MCF 10A (cell line): ENCODE data around the gene GNG7. TPM values are rescaled to one million over a fixed set of nuclear protein-coding genes. Genes with fewer than 3 reads are reported as not detected.

Experiments
- BruUV-seq: library from RNA; stranded (reverse); fragments of 400-500 nt; replicated peaks from 2 replicates; lab custom pipeline; 2021; lab: Mats Ljungman, UMichigan
- CTCF ChIA-PET: fragments of 300-600 bp; sonication (Branson Sonifier 250); formaldehyde crosslinking; extraction: SDS; loops from one replicate; lab custom pipeline; 2021; ENCODE audit warnings: antibody characterized with exemption, inconsistent platforms; lab: Yijun Ruan, JAX
- POLR2A ChIA-PET: fragments of 300-600, 350-650 bp; sonication (Branson Sonifier 250); formaldehyde crosslinking; extraction: SDS; loops from one replicate; lab custom pipeline; 2020; ENCODE audit warnings: antibody characterized with exemption, inconsistent platforms; lab: Yijun Ruan, JAX
- DNase-seq: peaks from one replicate; pipeline ENCODE4 v3.0.0-alpha.2; 2018; ENCODE audit not compliant: unreplicated experiment
- H3K27ac Mint-ChIP-seq: one replicate; pipeline ENCODE4 v1.8.0; 2022; ENCODE audit warnings: mild to moderate bottlenecking, low read depth, mixed read lengths; ENCODE audit not compliant: unreplicated experiment
- H3K27me3 Mint-ChIP-seq: one replicate; pipeline ENCODE4 v1.8.0; 2022; ENCODE audit warnings: mixed read lengths; ENCODE audit not compliant: insufficient read depth, unreplicated experiment
- H3K36me3 Mint-ChIP-seq: one replicate; pipeline ENCODE4 v1.8.0; 2022; ENCODE audit warnings: mild to moderate bottlenecking, moderate library complexity, mixed read lengths; ENCODE audit not compliant: insufficient read depth, unreplicated experiment
- H3K4me1 Mint-ChIP-seq: one replicate; pipeline ENCODE4 v1.8.0; 2022; ENCODE audit warnings: mixed read lengths; ENCODE audit not compliant: insufficient read depth, unreplicated experiment
- H3K4me3 Mint-ChIP-seq: one replicate; pipeline ENCODE4 v1.8.0; 2022; ENCODE audit warnings: mild to moderate bottlenecking, moderate library complexity, mixed read lengths; ENCODE audit not compliant: unreplicated experiment
- H3K9me3 Mint-ChIP-seq: one replicate; pipeline ENCODE4 v1.8.0; 2022; ENCODE audit warnings: mixed read lengths; ENCODE audit not compliant: unreplicated experiment
- intact Hi-C: fragments of 100-400 bp; cut with micrococcal nuclease; formaldehyde crosslinking; loops from 2 replicates; pipeline ENCODE4 v1.14.1; 2022
- total RNA-seq: library from RNA; stranded (reverse); gene quantifications from 2 replicates; pipeline ENCODE4 v1.2.3, GENCODE V29; 2022
- TF ChIP-seq, protein P1 (sequence below): fragments of 200-600 bp; IDR thresholded peaks from one replicate; pipeline ENCODE4 v1.8.0; 2022; ENCODE audit warnings: antibody characterized with exemption, mild to moderate bottlenecking; ENCODE audit not compliant: unreplicated experiment

The GNG7 gene
- total RNA-seq, 1 experiment from 2014 or later = 0.51 TPM

DNA sequence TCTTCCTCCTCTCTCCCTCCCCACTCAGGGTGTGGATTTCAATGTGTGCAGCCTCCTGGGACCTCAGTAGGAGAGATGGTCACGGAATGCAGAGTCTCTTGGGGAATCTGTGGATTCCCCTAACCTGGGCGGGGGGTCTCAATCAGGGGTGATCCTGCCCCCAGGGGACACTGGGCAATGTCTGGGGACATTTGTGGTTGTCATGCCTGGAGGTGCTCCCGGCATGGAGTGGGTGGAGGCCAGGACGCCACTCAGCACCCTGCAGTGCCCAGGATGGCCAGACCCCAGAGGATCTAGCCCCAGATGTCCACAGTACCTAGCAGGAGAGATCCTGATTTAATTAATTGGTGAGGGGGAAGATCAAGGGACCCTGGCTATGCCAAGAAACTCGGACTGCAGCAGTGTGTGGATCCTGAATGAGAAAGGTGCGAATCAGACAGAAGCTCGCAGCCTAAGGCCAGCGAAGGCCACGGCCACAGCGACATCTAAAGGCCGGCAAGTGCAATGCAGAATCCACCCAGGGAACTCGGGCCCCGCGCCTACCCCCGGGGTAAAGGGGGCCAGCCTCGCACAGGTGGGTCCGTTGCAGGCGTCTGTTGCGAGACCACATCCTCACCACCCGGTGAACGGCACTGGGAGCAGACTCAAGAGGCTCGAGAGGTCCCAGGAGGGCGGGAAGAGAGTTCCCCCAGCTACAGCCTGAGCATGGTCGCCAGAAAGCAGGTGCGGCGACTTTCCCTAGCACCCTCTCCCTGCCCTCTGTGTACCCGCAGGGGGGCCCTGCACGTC, 88.8 kb downstream of the GNG7 start:
- CTCF ChIA-PET = interaction anchor here (0.5 to 4.2 kb wide), 30 partner anchors 10 to 1365 kb away, joined by 3 to 33 read pairs (median 3); no protein-coding TSS in a partner anchor
- BruUV-seq = no TSS peak
- Mint-ChIP-seq H3K36me3 (no peaks in the 10 kb centered on the region), H3K27ac (no peak overlapping the region), H3K4me1 (peaks cover 9% of the 10 kb centered on the region), H3K27me3 (no peaks in the 10 kb centered on the region), H3K4me3 (no peak overlapping the region), H3K9me3 (no peaks in the 10 kb centered on the region)
- intact Hi-C loops = loop anchor here (5.0 to 10.0 kb wide), 3 partner anchors 36 to 376 kb away; partner anchors contain the start of genes PLEKHJ1 and SF3A2
- TF ChIP-seq, protein P1, sequence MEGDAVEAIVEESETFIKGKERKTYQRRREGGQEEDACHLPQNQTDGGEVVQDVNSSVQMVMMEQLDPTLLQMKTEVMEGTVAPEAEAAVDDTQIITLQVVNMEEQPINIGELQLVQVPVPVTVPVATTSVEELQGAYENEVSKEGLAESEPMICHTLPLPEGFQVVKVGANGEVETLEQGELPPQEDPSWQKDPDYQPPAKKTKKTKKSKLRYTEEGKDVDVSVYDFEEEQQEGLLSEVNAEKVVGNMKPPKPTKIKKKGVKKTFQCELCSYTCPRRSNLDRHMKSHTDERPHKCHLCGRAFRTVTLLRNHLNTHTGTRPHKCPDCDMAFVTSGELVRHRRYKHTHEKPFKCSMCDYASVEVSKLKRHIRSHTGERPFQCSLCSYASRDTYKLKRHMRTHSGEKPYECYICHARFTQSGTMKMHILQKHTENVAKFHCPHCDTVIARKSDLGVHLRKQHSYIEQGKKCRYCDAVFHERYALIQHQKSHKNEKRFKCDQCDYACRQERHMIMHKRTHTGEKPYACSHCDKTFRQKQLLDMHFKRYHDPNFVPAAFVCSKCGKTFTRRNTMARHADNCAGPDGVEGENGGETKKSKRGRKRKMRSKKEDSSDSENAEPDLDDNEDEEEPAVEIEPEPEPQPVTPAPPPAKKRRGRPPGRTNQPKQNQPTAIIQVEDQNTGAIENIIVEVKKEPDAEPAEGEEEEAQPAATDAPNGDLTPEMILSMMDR = peak; percentile 93
- peak; percentile 51 for DNase-seq
- POLR2A ChIA-PET = interaction anchor here (0.7 to 6.4 kb wide), 3 partner anchors 70 to 457 kb away, joined by 3 to 104 read pairs (median 5); partner anchors contain the start of gene GADD45B

- H3K27ac Mint-ChIP-seq = no peak overlapping the region
- H3K4me1 Mint-ChIP-seq = no peaks in the 10 kb centered on the region
- ChIA-PET POLR2A (interaction anchor here (6.4 kb wide), 1 partner anchor 138 kb away, joined by 104 read pairs; the partner anchor contains the start of gene GADD45B), CTCF (interaction anchor here (0.7 to 4.3 kb wide), 12 partner anchors 8 to 187 kb away, joined by 3 to 45 read pairs (median 4); no protein-coding TSS in a partner anchor)
- no peak for DNase-seq
- H3K9me3 Mint-ChIP-seq = no peaks in the 10 kb centered on the region
- H3K4me3 Mint-ChIP-seq = no peak overlapping the region
- intact Hi-C loops = loop anchor here (5.0 to 10.0 kb wide), 3 partner anchors 35 to 375 kb away; partner anchors contain the start of genes PLEKHJ1 and SF3A2
- no TSS peak for BruUV-seq
- H3K27me3 Mint-ChIP-seq = peaks cover 7% of the 10 kb centered on the region
- no peaks in the 10 kb centered on the region for H3K36me3 Mint-ChIP-seq
- TF ChIP-seq, protein P1 = no peak
These were observed 89.8 kb downstream of the GNG7 start for GRCh38 chr19:2612619-2613249.

DNA sequence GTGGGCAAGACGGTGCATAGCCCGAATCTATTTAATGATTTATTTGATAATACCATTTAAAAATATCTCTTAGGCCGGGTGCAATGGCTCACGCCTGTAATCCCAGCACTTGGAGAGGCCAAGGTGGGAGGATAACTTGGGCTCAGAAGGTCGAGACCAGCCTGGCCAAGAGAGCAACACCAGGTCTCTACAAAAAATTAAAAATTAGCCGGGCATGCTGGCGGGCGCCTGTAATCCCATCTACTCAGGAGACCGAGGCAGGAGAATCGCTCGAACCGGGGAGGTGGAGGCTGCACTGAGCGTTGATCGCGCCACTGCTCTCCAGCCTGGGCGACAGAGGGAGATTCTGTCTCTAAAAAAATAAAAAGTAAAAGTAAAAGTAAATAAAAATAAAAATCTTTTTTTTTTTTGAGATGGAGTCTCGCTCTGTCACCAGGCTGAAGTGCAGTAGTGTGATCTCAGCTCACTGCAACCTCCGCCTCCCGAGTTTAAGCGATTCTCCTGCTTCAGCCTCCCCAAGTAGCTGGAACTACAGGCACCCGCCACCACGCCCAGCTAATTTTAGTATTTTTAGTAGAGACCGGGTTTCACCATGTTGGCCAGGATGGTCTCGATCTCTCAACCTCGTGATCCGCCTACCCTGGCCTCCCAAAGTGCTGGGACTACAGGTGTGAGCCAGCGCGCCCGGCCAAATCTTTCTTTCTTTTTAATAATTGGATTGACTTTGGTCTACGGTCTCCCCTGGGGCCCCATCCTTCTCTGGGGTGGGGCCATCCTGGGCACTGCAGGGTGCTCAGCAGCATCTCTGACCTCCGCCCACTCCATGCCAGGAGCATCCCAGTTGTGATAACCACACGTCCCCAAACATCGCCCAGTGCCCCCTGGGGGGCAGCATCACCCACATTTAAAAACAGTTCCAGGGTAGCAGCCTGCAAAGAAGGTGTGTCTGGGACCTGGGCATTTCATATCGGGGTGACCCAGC, 90.7 kb downstream of the GNG7 start:
- intact Hi-C loops = loop anchor here (1.0 to 10.0 kb wide), 5 partner anchors 34 to 455 kb away; partner anchors contain the start of genes PLEKHJ1 and SF3A2
- DNase-seq = no peak
- Mint-ChIP-seq H3K36me3 (no peaks in the 10 kb centered on the region), H3K9me3 (no peaks in the 10 kb centered on the region), H3K4me3 (peak overlapping the region; percentile 64), H3K27me3 (peaks cover 11% of the 10 kb centered on the region), H3K4me1 (no peaks in the 10 kb centered on the region), H3K27ac (no peak overlapping the region)
- ChIA-PET POLR2A (interaction anchor here (0.6 to 6.4 kb wide), 8 partner anchors 15 to 184 kb away, joined by 3 to 104 read pairs (median 4); partner anchors contain the start of genes GADD45B, GNG7 and TIMM13), CTCF (interaction anchor here (0.6 to 4.3 kb wide), 31 partner anchors 9 to 1758 kb away, joined by 3 to 45 read pairs (median 3); partner anchors contain the start of gene GADD45B)
- BruUV-seq = no TSS peak
- TF ChIP-seq, protein P1 = no peak
